OCI-LY7 (cell line): ENCODE measurements around the gene IGF2BP2. TPM values are rescaled to one million over a fixed set of nuclear protein-coding genes. Genes with fewer than 3 reads are reported as not detected.

Experiments used
- BruUV-seq: library from RNA; stranded (reverse); fragments of 400-500 nt; replicated peaks from 2 replicates; lab custom pipeline; 2021; lab: Mats Ljungman, UMichigan
- CTCF ChIA-PET: fragments of 300-600 bp; sonication (Branson Sonifier 250); formaldehyde crosslinking; loops from one replicate; lab custom pipeline; 2022; ENCODE audit warnings: antibody characterized with exemption; ENCODE audit not compliant: unreplicated experiment; lab: Charles Lee
- POLR2A ChIA-PET: fragments of 300-600 bp; sonication (Branson Sonifier 250); formaldehyde crosslinking; loops from one replicate; lab custom pipeline; 2022; ENCODE audit warnings: antibody characterized with exemption; lab: Charles Lee
- DNase-seq: peaks from one replicate; pipeline ENCODE4 v3.0.0-alpha.2; 2015; ENCODE audit warnings: low spot score
- H2AFZ ChIP-seq: fragments of 200-600 bp; sonication (generic), shearing (Covaris generic); 2 replicates; pipeline ENCODE4 v1.6.1; 2014; ENCODE audit warnings: mild to moderate bottlenecking, antibody characterized with exemption, low read length, moderate library complexity
- H3K27ac ChIP-seq: fragments of 200-600 bp; sonication (generic); 2 replicates; pipeline ENCODE4 v1.5.1; 2014; ENCODE audit warnings: mixed run types, low read depth, mild to moderate bottlenecking, moderate library complexity, low read length, inconsistent platforms; ENCODE audit not compliant: poor library complexity, severe bottlenecking
- H3K36me3 ChIP-seq: fragments of 200-600 bp; sonication (generic); 2 replicates; pipeline ENCODE4 v1.6.1; 2014; ENCODE audit warnings: mild to moderate bottlenecking, antibody characterized with exemption, low read length, moderate library complexity, mixed read lengths; ENCODE audit not compliant: insufficient read depth
- H3K4me1 ChIP-seq: fragments of 200-600 bp; sonication (generic); 2 replicates; pipeline ENCODE4 v1.5.1; 2014; ENCODE audit warnings: mild to moderate bottlenecking, low read length; ENCODE audit not compliant: insufficient read depth, poor library complexity, severe bottlenecking
- H3K4me2 ChIP-seq: fragments of 200-600 bp; sonication (generic); 2 replicates; pipeline ENCODE4 v1.6.1; 2014; ENCODE audit warnings: mild to moderate bottlenecking, low read length
- H3K4me3 ChIP-seq: fragments of 200-600 bp; sonication (generic); 2 replicates; pipeline ENCODE4 v1.5.1; 2014; ENCODE audit warnings: mild to moderate bottlenecking, low read depth, low read length; ENCODE audit not compliant: poor library complexity, severe bottlenecking
- H3K79me2 ChIP-seq: fragments of 200-600 bp; sonication (generic); 2 replicates; pipeline ENCODE4 v1.6.1; 2016; ENCODE audit warnings: low read depth, mild to moderate bottlenecking, low read length, moderate library complexity, mixed read lengths; ENCODE audit not compliant: insufficient read depth
- H3K9me2 ChIP-seq: fragments of 200-600 bp; sonication (generic); 2 replicates; pipeline ENCODE4 v1.6.1; 2016; ENCODE audit warnings: mild to moderate bottlenecking, low read length, mixed read lengths; ENCODE audit not compliant: insufficient read depth
- H3K9me3 ChIP-seq: fragments of 200-600 bp; sonication (generic); 2 replicates; pipeline ENCODE4 v1.6.1; 2014; ENCODE audit warnings: mild to moderate bottlenecking, mixed run types, low read length, mixed read lengths
- H4K20me1 ChIP-seq: fragments of 200-600 bp; sonication (generic); 2 replicates; pipeline ENCODE4 v1.6.1; 2014; ENCODE audit warnings: mild to moderate bottlenecking, antibody characterized with exemption, low read length, moderate library complexity, mixed read lengths; ENCODE audit not compliant: insufficient read depth
- CTCF ChIP-seq: fragments of 200-600 bp; sonication (generic); conservative IDR thresholded peaks from 2 replicates; pipeline ENCODE4 v1.5.1; 2014; ENCODE audit warnings: mild to moderate bottlenecking, antibody characterized with exemption, low read length, moderate library complexity, mixed read lengths
- EZH2phosphoT487 ChIP-seq: fragments of 200-600 bp; sonication (generic); IDR thresholded peaks from 2 replicates; pipeline ENCODE4 v1.6.1; 2018; ENCODE audit warnings: low read depth, borderline replicate concordance, mild to moderate bottlenecking, mixed run types, antibody characterized with exemption, low read length, moderate library complexity, mixed read lengths
- intact Hi-C: fragments of 100-400 bp; cut with micrococcal nuclease; formaldehyde crosslinking; loops from one replicate; pipeline ENCODE4 v1.10.0; 2022; ENCODE audit not compliant: unreplicated experiment
- total RNA-seq, 2 experiments: library from RNA; depleted of rRNA in 1 of 2; stranded (reverse); fragments of >200 nt in 1 of 2; shearing (Covaris generic) in 1 of 2; gene quantifications; 2 replicates each; pipeline ENCODE4 v1.2.3, GENCODE V29; 2014 to 2022

Gene IGF2BP2
- total RNA-seq, 2 experiments from 2014 or later: not detected

- POLR2A ChIA-PET: interaction anchor here (0.8 kb wide), 1 partner anchor 9 kb away, joined by 3 read pairs; no protein-coding TSS in a partner anchor
- DNase-seq: no peak
These were observed 104.5 kb downstream of the IGF2BP2 start for GRCh38 chr3:185720326-185720725.

GRCh38 chr3:185718736-185719593 is 105.9 kb downstream of the IGF2BP2 start:
- Histone ChIP-seq H3K9me2 (no peaks in the 10 kb centered on the region), H3K4me3 (no peak overlapping the region), H3K4me2 (no peak overlapping the region), H3K79me2 (no peaks in the 10 kb centered on the region), H2AFZ (no peak overlapping the region), H3K4me1 (no peaks in the 10 kb centered on the region), H3K9me3 (no peaks in the 10 kb centered on the region), H4K20me1 (no peaks in the 10 kb centered on the region), H3K27ac (no peak overlapping the region), H3K36me3 (no peaks in the 10 kb centered on the region)
- ChIA-PET CTCF (no interaction called here), POLR2A (no interaction called here)
- DNase-seq: no peak
- TF ChIP-seq EZH2phosphoT487 (no peak), CTCF (no peak)
- intact Hi-C loops: no loop called here
- no TSS peak for BruUV-seq

More at GRCh38 chr3:185720326-185720725, 104.5 kb downstream of the IGF2BP2 start:
- BruUV-seq: no TSS peak
- no peaks in the 10 kb centered on the region for H3K79me2 ChIP-seq
- no peaks in the 10 kb centered on the region for H3K9me3 ChIP-seq
- no peak overlapping the region for H3K4me3 ChIP-seq
- intact Hi-C loops: no loop called here
- no peak overlapping the region for H2AFZ ChIP-seq
- no peak for TF ChIP-seq CTCF
- no peak for TF ChIP-seq EZH2phosphoT487
- no peak overlapping the region for H3K27ac ChIP-seq
- CTCF ChIA-PET: interaction anchor here (0.6 kb wide), 1 partner anchor 22 kb away, joined by 3 read pairs; no protein-coding TSS in a partner anchor
- H3K9me2 ChIP-seq: no peaks in the 10 kb centered on the region
- no peaks in the 10 kb centered on the region for H4K20me1 ChIP-seq
- no peaks in the 10 kb centered on the region for H3K36me3 ChIP-seq
- no peak overlapping the region for H3K4me2 ChIP-seq
- H3K4me1 ChIP-seq: no peaks in the 10 kb centered on the region
